Measurements from ENCODE around the gene SLC2A9.
A peak's percentile ranks its signal among the peaks of the same experiment; 100 is the strongest.

Gene SLC2A9

GRCh38 chr4:10045481-10045880, 24.2 kb upstream of the SLC2A9 start:
- peak; percentile 67 for DNase-seq (ENCODE audit: low read depth)

GRCh38 chr4:10041036-10041435, 19.7 kb upstream of the SLC2A9 start:
- DNase-seq (ENCODE audit: low read depth), result no peak

GRCh38 chr4:10040049-10040892, 19.0 kb upstream of the SLC2A9 start:
- DNase-seq (ENCODE audit: low read depth), result no peak

GRCh38 chr4:10036807-10037342, 15.6 kb upstream of the SLC2A9 start:
- no peak for DNase-seq (ENCODE audit: low read depth)

- DNase-seq (ENCODE audit: low read depth), result no peak
Measured at GRCh38 chr4:10035130-10035529, 13.8 kb upstream of the SLC2A9 start.

- no peak for DNase-seq (ENCODE audit: low read depth)
Measured at GRCh38 chr4:10034612-10035104, 13.4 kb upstream of the SLC2A9 start.

- DNase-seq (ENCODE audit: low read depth), result no peak
Measured at GRCh38 chr4:10034136-10034535, 12.8 kb upstream of the SLC2A9 start.

GRCh38 chr4:10033191-10033881, 12.0 kb upstream of the SLC2A9 start:
- DNase-seq (ENCODE audit: low read depth), result peak; percentile 39

GRCh38 chr4:10032625-10033024, 11.3 kb upstream of the SLC2A9 start:
- peak; percentile 71 for DNase-seq (ENCODE audit: low read depth)

- no peak for DNase-seq (ENCODE audit: low read depth)
Measured at GRCh38 chr4:10031668-10032590, 10.6 kb upstream of the SLC2A9 start.

- DNase-seq (ENCODE audit: low read depth), result no peak
Measured at GRCh38 chr4:10030972-10031667, 9.8 kb upstream of the SLC2A9 start.

GRCh38 chr4:10029403-10029802, 8.1 kb upstream of the SLC2A9 start:
- no peak for DNase-seq (ENCODE audit: low read depth)

GRCh38 chr4:10028910-10029309, 7.6 kb upstream of the SLC2A9 start:
- no peak for DNase-seq (ENCODE audit: low read depth)

- no peak for DNase-seq (ENCODE audit: low read depth)
Measured at GRCh38 chr4:10026485-10026884, 5.2 kb upstream of the SLC2A9 start.

- no peak for DNase-seq (ENCODE audit: low read depth)
Measured at GRCh38 chr4:10025230-10025806, 4.0 kb upstream of the SLC2A9 start.

- DNase-seq (ENCODE audit: low read depth), result no peak
Measured at GRCh38 chr4:10024303-10024702, 3.0 kb upstream of the SLC2A9 start.

- no peak for DNase-seq (ENCODE audit: low read depth)
Measured at GRCh38 chr4:10023806-10024205, 2.5 kb upstream of the SLC2A9 start.

- DNase-seq (ENCODE audit: low read depth), result no peak
Measured at GRCh38 chr4:10023050-10023419, 1.7 kb upstream of the SLC2A9 start.

GRCh38 chr4:10022346-10023049, 1.2 kb upstream of the SLC2A9 start:
- no peak for DNase-seq (ENCODE audit: low read depth)

- no peak for DNase-seq (ENCODE audit: low read depth)
Measured at GRCh38 chr4:10021653-10022023, 341 bp upstream of the SLC2A9 start.
